Mesendoderm (in vitro differentiated cells): ENCODE measurements around the gene JARID2.

Experiments
- DNase-seq: peaks from one replicate; pipeline ENCODE4 v3.0.0; 2013
- H2AK5ac ChIP-seq: 2 replicates; pipeline ENCODE4 v1.6.1; 2013; ENCODE audit warnings: low read length, inconsistent platforms
- H2BK120ac ChIP-seq: 2 replicates; pipeline ENCODE4 v1.6.1; 2013; ENCODE audit warnings: low read depth, mild to moderate bottlenecking, low read length, moderate library complexity, mixed read lengths
- H2BK15ac ChIP-seq: replicated peaks from 2 replicates; pipeline ENCODE4 v1.6.1; 2013; ENCODE audit warnings: low read depth, mild to moderate bottlenecking, moderate library complexity
- H2BK5ac ChIP-seq: 2 replicates; pipeline ENCODE4 v1.6.1; 2013; ENCODE audit warnings: low read length, inconsistent platforms
- H3K18ac ChIP-seq: 2 replicates; pipeline ENCODE4 v1.6.1; 2013; ENCODE audit warnings: mild to moderate bottlenecking, low read length, mixed read lengths
- H3K23ac ChIP-seq: one replicate; pipeline ENCODE4 v1.6.1; 2013; ENCODE audit warnings: low read length
- H3K27ac ChIP-seq: 2 replicates; pipeline ENCODE4 v1.5.1; 2013; ENCODE audit warnings: low read depth, mild to moderate bottlenecking, inconsistent platforms, low read length, moderate library complexity
- H3K27me3 ChIP-seq: 2 replicates; pipeline ENCODE4 v1.6.1; 2013; ENCODE audit warnings: low read length, control low read depth, mild to moderate bottlenecking, inconsistent platforms; ENCODE audit not compliant: insufficient read depth, poor library complexity
- H3K36me3 ChIP-seq: 2 replicates; pipeline ENCODE4 v1.6.1; 2013; ENCODE audit warnings: low read length, inconsistent platforms; ENCODE audit not compliant: control insufficient read depth, insufficient read depth
- H3K4ac ChIP-seq: one replicate; pipeline ENCODE4 v1.6.1; 2013; ENCODE audit warnings: low read depth, mild to moderate bottlenecking, low read length, moderate library complexity
- H3K4me1 ChIP-seq: 2 replicates; pipeline ENCODE4 v1.6.1; 2013; ENCODE audit warnings: low read depth, low read length, inconsistent platforms; ENCODE audit not compliant: control insufficient read depth
- H3K4me2 ChIP-seq: 2 replicates; pipeline ENCODE4 v1.6.1; 2013; ENCODE audit warnings: low read length
- H3K4me3 ChIP-seq: 2 replicates; pipeline ENCODE4 v1.5.1; 2013; ENCODE audit warnings: mild to moderate bottlenecking, low read length
- H3K56ac ChIP-seq: one replicate; pipeline ENCODE4 v1.6.1; 2013; ENCODE audit warnings: low read length
- H3K79me1 ChIP-seq: 2 replicates; pipeline ENCODE4 v1.6.1; 2013; ENCODE audit warnings: low read length, inconsistent platforms
- H3K79me2 ChIP-seq: 2 replicates; pipeline ENCODE4 v1.6.1; 2013; ENCODE audit warnings: mild to moderate bottlenecking, low read length; ENCODE audit not compliant: control insufficient read depth, insufficient read depth
- H3K9ac ChIP-seq: 2 replicates; pipeline ENCODE4 v1.6.1; 2013; ENCODE audit warnings: low read length, inconsistent platforms
- H4K5ac ChIP-seq: one replicate; pipeline ENCODE4 v1.6.1; 2013; ENCODE audit warnings: low read length
- H4K8ac ChIP-seq: one replicate; pipeline ENCODE4 v1.6.1; 2013; ENCODE audit warnings: low read depth, mild to moderate bottlenecking, control low read depth, low read length, moderate library complexity
- WGBS: extraction: QIAGEN DNeasy Blood & Tissue Kit; methylation state at CpG from one replicate; pipeline ENCODE4 v1.1.7; 2013; ENCODE audit warnings: low lambda C conversion rate, missing lambda C conversion rate; ENCODE audit not compliant: insufficient coverage; ENCODE audit errors: extremely low coverage; 5-methylcytosine and 5-hydroxymethylcytosine counted together

Gene JARID2

DNA sequence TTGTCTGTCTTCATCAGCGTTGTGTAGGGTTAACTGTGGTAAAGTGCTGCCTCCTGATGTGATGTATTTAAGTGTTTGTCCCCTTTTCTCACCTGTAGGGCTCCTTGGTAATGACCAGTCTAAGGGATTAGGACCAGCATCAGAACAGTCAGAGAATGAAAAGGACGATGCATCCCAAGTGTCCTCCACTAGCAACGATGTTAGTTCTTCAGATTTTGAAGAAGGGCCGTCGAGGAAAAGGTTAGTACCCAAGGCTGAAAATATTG is 164.2 kb downstream of the JARID2 start:
- Histone ChIP-seq H3K4me1 (peaks cover 18% of the 10 kb centered on the region), H3K79me1 (peaks cover 6% of the 10 kb centered on the region), H3K4ac (no peak overlapping the region), H3K18ac (peak overlapping the region; percentile 80), H4K5ac (no peak overlapping the region), H3K79me2 (peaks cover 58% of the 10 kb centered on the region), H3K27ac (peak overlapping the region; percentile 27), H2BK120ac (no peak overlapping the region), H3K23ac (no peak overlapping the region), H4K8ac (no peak overlapping the region), H2AK5ac (no peak overlapping the region), H3K4me2 (no peak overlapping the region), H2BK15ac (no peak overlapping the region), H3K56ac (peak overlapping the region; percentile 26), H3K27me3 (no peaks in the 10 kb centered on the region), H3K4me3 (no peak overlapping the region), H3K9ac (no peak overlapping the region), H2BK5ac (no peak overlapping the region), H3K36me3 (no peaks in the 10 kb centered on the region)
- peak; percentile 79 for DNase-seq
- no CpG with 5 or more reads among the region's 5 CpGs for WGBS

GRCh38 chr6:15410752-15411151 is 164.9 kb downstream of the JARID2 start:
- H3K27ac ChIP-seq: no peak overlapping the region
- no peaks in the 10 kb centered on the region for H3K27me3 ChIP-seq
- no peak overlapping the region for H2BK15ac ChIP-seq
- DNase-seq: no peak
- H3K4me3 ChIP-seq: no peak overlapping the region
- H3K9ac ChIP-seq: no peak overlapping the region
- H4K8ac ChIP-seq: no peak overlapping the region
- H2AK5ac ChIP-seq: no peak overlapping the region
- H3K4me1 ChIP-seq: peaks cover 14% of the 10 kb centered on the region
- H3K18ac ChIP-seq: no peak overlapping the region
- peaks cover 51% of the 10 kb centered on the region for H3K79me2 ChIP-seq
- H3K56ac ChIP-seq: no peak overlapping the region
- peaks cover 4% of the 10 kb centered on the region for H3K79me1 ChIP-seq
- H4K5ac ChIP-seq: no peak overlapping the region
- no peak overlapping the region for H3K4me2 ChIP-seq
- H3K4ac ChIP-seq: no peak overlapping the region
- no CpG with 5 or more reads among the region's 1 CpG for WGBS
- no peak overlapping the region for H2BK5ac ChIP-seq
- H3K36me3 ChIP-seq: no peaks in the 10 kb centered on the region
- H3K23ac ChIP-seq: no peak overlapping the region
- H2BK120ac ChIP-seq: no peak overlapping the region

- Histone ChIP-seq H4K8ac (no peak overlapping the region), H3K4me3 (no peak overlapping the region), H3K27me3 (no peaks in the 10 kb centered on the region), H3K56ac (no peak overlapping the region), H3K9ac (no peak overlapping the region), H2BK15ac (no peak overlapping the region), H3K4me1 (peaks cover 12% of the 10 kb centered on the region), H3K79me1 (peaks cover 6% of the 10 kb centered on the region), H3K79me2 (peaks cover 43% of the 10 kb centered on the region), H2BK5ac (no peak overlapping the region), H3K4ac (no peak overlapping the region), H3K4me2 (no peak overlapping the region), H4K5ac (no peak overlapping the region), H3K23ac (no peak overlapping the region), H2BK120ac (no peak overlapping the region), H2AK5ac (no peak overlapping the region), H3K27ac (no peak overlapping the region), H3K18ac (no peak overlapping the region), H3K36me3 (no peaks in the 10 kb centered on the region)
- no CpG with 5 or more reads among the region's 2 CpGs for WGBS
- no peak for DNase-seq
Observed at GRCh38 chr6:15411766-15412165, 165.9 kb downstream of the JARID2 start.

DNA sequence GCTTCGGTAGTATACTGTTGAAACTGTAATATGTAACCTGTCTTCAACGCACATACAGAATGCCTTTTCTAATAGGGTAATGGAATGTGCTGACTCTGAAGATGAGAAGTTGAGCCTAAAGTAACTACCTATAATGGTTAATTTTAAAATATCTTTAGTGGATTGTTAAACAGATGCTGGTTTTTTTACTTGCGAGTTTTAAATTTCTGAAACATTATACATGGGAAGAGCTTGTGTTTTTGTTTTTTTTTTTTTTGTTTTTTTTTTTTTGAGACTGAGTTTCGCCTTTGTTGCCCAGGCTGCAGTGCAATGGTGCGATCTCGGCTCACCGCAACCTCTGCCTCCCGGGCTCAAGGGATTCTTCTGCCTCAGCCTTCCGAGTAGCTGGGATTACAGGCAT is 166.9 kb downstream of the JARID2 start:
- H3K4me2 ChIP-seq: no peak overlapping the region
- DNase-seq: no peak
- H3K4me3 ChIP-seq: no peak overlapping the region
- no peak overlapping the region for H3K18ac ChIP-seq
- H3K79me2 ChIP-seq: peaks cover 41% of the 10 kb centered on the region
- H2BK120ac ChIP-seq: no peak overlapping the region
- no CpG with 5 or more reads among the region's 9 CpGs for WGBS
- no peak overlapping the region for H2BK5ac ChIP-seq
- no peaks in the 10 kb centered on the region for H3K36me3 ChIP-seq
- no peak overlapping the region for H3K27ac ChIP-seq
- no peak overlapping the region for H4K5ac ChIP-seq
- no peak overlapping the region for H2BK15ac ChIP-seq
- H2AK5ac ChIP-seq: no peak overlapping the region
- H3K23ac ChIP-seq: no peak overlapping the region
- H3K4me1 ChIP-seq: peaks cover 12% of the 10 kb centered on the region
- no peak overlapping the region for H3K4ac ChIP-seq
- H3K9ac ChIP-seq: no peak overlapping the region
- no peak overlapping the region for H4K8ac ChIP-seq
- H3K79me1 ChIP-seq: peaks cover 3% of the 10 kb centered on the region
- no peak overlapping the region for H3K56ac ChIP-seq
- H3K27me3 ChIP-seq: no peaks in the 10 kb centered on the region

DNA sequence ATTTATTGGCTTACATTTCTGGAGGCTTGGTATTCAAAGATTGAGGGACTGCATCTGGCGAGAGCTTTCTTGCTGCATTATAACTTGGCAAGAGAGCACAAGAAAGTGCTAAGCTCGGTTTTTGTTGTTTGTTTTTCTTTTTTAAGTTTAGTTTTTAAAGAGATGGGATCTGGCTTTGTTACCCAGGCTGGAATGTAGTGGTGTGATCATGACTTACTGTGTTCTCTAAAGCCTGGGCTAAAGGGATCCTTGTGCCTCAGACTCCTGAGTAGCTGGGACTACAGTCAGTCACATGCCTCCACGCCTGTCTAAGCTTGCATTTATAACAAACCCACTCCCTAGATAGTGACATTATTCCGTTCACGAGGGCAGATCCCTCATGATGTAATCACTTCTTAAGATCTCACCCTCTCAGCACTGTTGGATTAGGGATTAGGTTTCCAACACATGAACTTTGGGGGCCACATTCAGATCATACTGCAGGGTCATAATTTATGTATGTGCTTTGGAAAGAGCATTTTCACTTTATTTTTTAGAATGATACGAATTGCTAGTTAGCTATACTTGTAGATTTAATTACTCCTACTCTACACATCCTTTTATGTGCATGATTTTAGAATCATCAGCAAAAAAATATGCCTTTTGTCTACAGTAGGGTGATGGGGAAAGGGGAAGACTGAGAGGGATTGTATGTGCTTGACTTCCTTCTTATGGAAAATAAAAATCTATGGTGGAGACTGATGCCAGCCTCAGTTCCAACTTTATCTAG is 167.8 kb downstream of the JARID2 start:
- Histone ChIP-seq H3K79me2 (peaks cover 41% of the 10 kb centered on the region), H3K27me3 (no peaks in the 10 kb centered on the region), H3K4me2 (no peak overlapping the region), H3K4me1 (peaks cover 11% of the 10 kb centered on the region), H2BK120ac (no peak overlapping the region), H4K5ac (no peak overlapping the region), H3K23ac (no peak overlapping the region), H3K4ac (no peak overlapping the region), H3K9ac (no peak overlapping the region), H3K4me3 (no peak overlapping the region), H3K36me3 (no peaks in the 10 kb centered on the region), H2BK5ac (no peak overlapping the region), H4K8ac (no peak overlapping the region), H2BK15ac (no peak overlapping the region), H3K56ac (peak overlapping the region; percentile 6), H3K18ac (no peak overlapping the region), H3K79me1 (peaks cover 3% of the 10 kb centered on the region), H2AK5ac (no peak overlapping the region), H3K27ac (no peak overlapping the region)
- DNase-seq: no peak
- WGBS: no CpG with 5 or more reads among the region's 6 CpGs

- Histone ChIP-seq H3K4me1 (peaks cover 6% of the 10 kb centered on the region), H3K27me3 (no peaks in the 10 kb centered on the region), H3K27ac (no peak overlapping the region), H3K23ac (no peak overlapping the region), H3K9ac (no peak overlapping the region), H3K4me2 (no peak overlapping the region), H2AK5ac (no peak overlapping the region), H3K79me1 (peaks cover 3% of the 10 kb centered on the region), H3K56ac (no peak overlapping the region), H2BK5ac (no peak overlapping the region), H3K79me2 (peaks cover 39% of the 10 kb centered on the region), H4K8ac (no peak overlapping the region), H3K36me3 (no peaks in the 10 kb centered on the region), H3K18ac (no peak overlapping the region), H2BK15ac (no peak overlapping the region), H3K4ac (no peak overlapping the region), H4K5ac (no peak overlapping the region), H2BK120ac (no peak overlapping the region), H3K4me3 (no peak overlapping the region)
- DNase-seq: no peak
- no CpG with 5 or more reads among the region's 2 CpGs for WGBS
Observed at GRCh38 chr6:15414235-15414612, 168.4 kb downstream of the JARID2 start.
